IMR-90 (cell line): ENCODE data around the gene ADH1A. TPM values are rescaled to one million over a fixed set of nuclear protein-coding genes. Genes with fewer than 3 reads are reported as not detected.

Source experiments
- ATAC-seq: fragments of 200-7000 bp; cut with Tn5 transposase; 2 replicates; pipeline ENCODE4 v1.9.1; 2020; ENCODE audit warnings: low read depth, mild to moderate bottlenecking, moderate library complexity
- BruUV-seq: library from RNA; stranded (reverse); fragments of 400-500 nt; replicated peaks from 2 replicates; lab custom pipeline; 2021; lab: Mats Ljungman, UMichigan
- CTCF ChIA-PET: fragments of 300-600 bp; formaldehyde crosslinking; extraction: SDS; loops from one replicate; lab custom pipeline; 2021; ENCODE audit warnings: antibody characterized with exemption; lab: Yijun Ruan, JAX
- POLR2A ChIA-PET: fragments of 300-600 bp; sonication (Branson Sonifier 250); formaldehyde crosslinking; loops from one replicate; lab custom pipeline; 2022; ENCODE audit warnings: antibody characterized with exemption; ENCODE audit not compliant: unreplicated experiment; lab: Charles Lee
- DNase-seq: peaks from one replicate; pipeline ENCODE4 v3.0.0; 2013
- H2AFZ ChIP-seq: replicated peaks from 2 replicates; pipeline ENCODE3; 2013; ENCODE audit warnings: low read length, mild to moderate bottlenecking; ENCODE audit not compliant: poor library complexity
- H2AK5ac ChIP-seq: 2 replicates; pipeline ENCODE4 v1.6.1; 2013; ENCODE audit warnings: low read depth, low read length, inconsistent platforms
- H2AK9ac ChIP-seq: replicated peaks from 2 replicates; pipeline ENCODE3; 2013; ENCODE audit warnings: mild to moderate bottlenecking, low read depth, low read length, moderate library complexity; ENCODE audit not compliant: poor library complexity
- H2BK120ac ChIP-seq: 2 replicates; pipeline ENCODE4 v1.6.1; 2013; ENCODE audit warnings: low read depth, low read length, inconsistent platforms
- H2BK15ac ChIP-seq: 3 replicates; pipeline ENCODE4 v1.6.1; 2013; ENCODE audit warnings: low read depth, low read length, inconsistent platforms
- H2BK20ac ChIP-seq: 2 replicates; pipeline ENCODE4 v1.6.1; 2013; ENCODE audit warnings: low read depth, mild to moderate bottlenecking, inconsistent platforms, low read length, moderate library complexity
- H2BK5ac ChIP-seq: 2 replicates; pipeline ENCODE4 v1.6.1; 2013; ENCODE audit warnings: mild to moderate bottlenecking, low read depth, low read length, inconsistent platforms; ENCODE audit not compliant: poor library complexity, severe bottlenecking
- H3K14ac ChIP-seq: replicated peaks from 2 replicates; pipeline ENCODE4 v1.6.1; 2013; ENCODE audit warnings: low read depth, low read length, inconsistent platforms
- H3K18ac ChIP-seq: 2 replicates; pipeline ENCODE4 v1.6.1; 2013; ENCODE audit warnings: low read depth, low read length, control low read depth
- H3K23ac ChIP-seq: 2 replicates; pipeline ENCODE4 v1.6.1; 2013; ENCODE audit warnings: low read depth, low read length, inconsistent platforms
- H3K27ac ChIP-seq: 2 replicates; pipeline ENCODE4 v1.5.1; 2013; ENCODE audit warnings: mild to moderate bottlenecking, control low read depth, low read length; ENCODE audit not compliant: insufficient read depth
- H3K27me3 ChIP-seq: 2 replicates; pipeline ENCODE4 v1.6.1; 2013; ENCODE audit warnings: low read length; ENCODE audit not compliant: control insufficient read depth, insufficient read depth
- H3K36me3 ChIP-seq: 2 replicates; pipeline ENCODE4 v1.6.1; 2013; ENCODE audit warnings: low read length, mixed read lengths; ENCODE audit not compliant: control insufficient read depth, insufficient read depth
- H3K4ac ChIP-seq: 2 replicates; pipeline ENCODE4 v1.6.1; 2013; ENCODE audit warnings: low read depth, low read length, inconsistent platforms
- H3K4me1 ChIP-seq: 2 replicates; pipeline ENCODE4 v1.6.1; 2013; ENCODE audit warnings: low read length, mixed read lengths; ENCODE audit not compliant: control insufficient read depth, insufficient read depth
- H3K4me2 ChIP-seq: 2 replicates; pipeline ENCODE4 v1.6.1; 2013; ENCODE audit warnings: low read depth, mild to moderate bottlenecking, control low read depth, low read length, moderate library complexity
- H3K4me3 ChIP-seq: 2 replicates; pipeline ENCODE4 v1.5.1; 2013; ENCODE audit warnings: low read depth, mild to moderate bottlenecking, control low read depth, low read length, moderate library complexity; ENCODE audit not compliant: insufficient read depth
- H3K56ac ChIP-seq: 2 replicates; pipeline ENCODE4 v1.6.1; 2013; ENCODE audit warnings: low read length, inconsistent platforms; ENCODE audit not compliant: insufficient read depth; ENCODE audit errors: extremely low read depth
- H3K79me1 ChIP-seq, 2 experiments: 2 replicates each; pipeline ENCODE4 v1.6.1; 2013; ENCODE audit warnings: low read length in 2 of 2, inconsistent platforms in 1 of 2, low read depth in 1 of 2
- H3K9ac ChIP-seq: 2 replicates; pipeline ENCODE4 v1.6.1; 2013; ENCODE audit warnings: low read depth, low read length, control low read depth
- H3K9me1 ChIP-seq: 2 replicates; pipeline ENCODE4 v1.6.1; 2013; ENCODE audit warnings: low read length, inconsistent platforms; ENCODE audit not compliant: insufficient read depth
- H3K9me3 ChIP-seq: 2 replicates; pipeline ENCODE4 v1.6.1; 2013; ENCODE audit warnings: low read length; ENCODE audit not compliant: control insufficient read depth, insufficient read depth
- H4K20me1 ChIP-seq: 2 replicates; pipeline ENCODE4 v1.6.1; 2013; ENCODE audit warnings: low read length, inconsistent platforms; ENCODE audit not compliant: insufficient read depth
- H4K5ac ChIP-seq: 2 replicates; pipeline ENCODE4 v1.6.1; 2013; ENCODE audit warnings: mild to moderate bottlenecking, low read depth, low read length, control low read depth
- H4K8ac ChIP-seq, 2 experiments: 2 replicates each; pipeline ENCODE4 v1.6.1; 2013; ENCODE audit warnings: low read depth in 2 of 2, low read length in 2 of 2, control low read depth in 1 of 2, inconsistent platforms in 1 of 2
- H4K91ac ChIP-seq: 2 replicates; pipeline ENCODE4 v1.6.1; 2013; ENCODE audit warnings: low read depth, low read length, inconsistent platforms; ENCODE audit not compliant: insufficient read depth
- MXI1 ChIP-seq: IDR thresholded peaks from 2 replicates; pipeline ENCODE4 v1.6.1; 2012; ENCODE audit warnings: low read depth, mild to moderate bottlenecking, low read length, moderate library complexity, borderline replicate concordance
- NFE2L2 ChIP-seq: fragments of 150-350 bp; IDR thresholded peaks from 2 replicates; pipeline ENCODE4 v1.6.1; 2016; ENCODE audit warnings: low read depth, mild to moderate bottlenecking, low read length
- RAD21 ChIP-seq: IDR thresholded peaks from 2 replicates; pipeline ENCODE4 v1.6.1; 2012; ENCODE audit warnings: low read length, improper control_type of control experiment
- RCOR1 ChIP-seq: IDR thresholded peaks from 2 replicates; pipeline ENCODE4 v1.6.1; 2012; ENCODE audit warnings: mild to moderate bottlenecking, low read length, improper control_type of control experiment; ENCODE audit not compliant: insufficient replicate concordance
- SMC3 ChIP-seq: fragments of 150-350 bp; IDR thresholded peaks from 2 replicates; pipeline ENCODE4 v1.6.1; 2016; ENCODE audit warnings: low read depth, mild to moderate bottlenecking, antibody characterized with exemption, low read length, moderate library complexity
- WGBS, 2 experiments: methylation state at CpG; one replicate each; pipeline versions ENCODE4 v1.1.5 to v1.1.7; 2013; ENCODE audit warnings: missing lambda C conversion rate in 2 of 2; ENCODE audit not compliant: insufficient read length in 1 of 2; ENCODE audit errors: extremely low coverage in 2 of 2; 5-methylcytosine and 5-hydroxymethylcytosine counted together
- dilution Hi-C: fragments of 300-500 bp; cut with HindIII; formaldehyde crosslinking; loops from one replicate; pipeline ENCODE4 v1.14.3; 2018; ENCODE audit warnings: low sequenced_read_pairs; ENCODE audit not compliant: unreplicated experiment
- in situ Hi-C: fragments of 300-500 bp; cut with MboI; formaldehyde crosslinking; loops from 3 replicates; pipeline ENCODE4 v1.14.3; 2019; ENCODE audit warnings: low sequenced_read_pairs, inconsistent platforms, mixed read lengths
- intact Hi-C: fragments of 100-400 bp; cut with micrococcal nuclease; formaldehyde crosslinking; loops from 2 replicates; pipeline ENCODE4 v1.10.0; 2022
- polyA plus RNA-seq, 3 experiments: library from polyadenylated mRNA; depleted of rRNA; stranded (reverse); fragments of >200 nt; gene quantifications; 2 replicates each; pipeline ENCODE4 v1.2.3, GENCODE V29; 2012; ENCODE audit warnings: low replicate concordance in 1 of 3
- total RNA-seq: library from RNA; depleted of rRNA; stranded (reverse); fragments of >200 nt; gene quantifications from 2 replicates; pipeline ENCODE4 v1.2.3, GENCODE V29; 2012
- TF ChIP-seq, protein P1 (sequence below): fragments of 150-350 bp; IDR thresholded peaks from 2 replicates; pipeline ENCODE4 v1.6.1; 2016; ENCODE audit warnings: low read depth, mild to moderate bottlenecking, low read length, moderate library complexity, borderline replicate concordance
- TF ChIP-seq, protein P2 (sequence below): fragments of 150-350 bp; IDR thresholded peaks from 2 replicates; pipeline ENCODE4 v1.6.1; 2017; ENCODE audit warnings: mild to moderate bottlenecking, antibody characterized with exemption, low read length, low read depth

ADH1A gene
- total and polyA plus RNA-seq, 2 of the 4 experiments (the other 2 are of a cell fraction): not detected

DNA sequence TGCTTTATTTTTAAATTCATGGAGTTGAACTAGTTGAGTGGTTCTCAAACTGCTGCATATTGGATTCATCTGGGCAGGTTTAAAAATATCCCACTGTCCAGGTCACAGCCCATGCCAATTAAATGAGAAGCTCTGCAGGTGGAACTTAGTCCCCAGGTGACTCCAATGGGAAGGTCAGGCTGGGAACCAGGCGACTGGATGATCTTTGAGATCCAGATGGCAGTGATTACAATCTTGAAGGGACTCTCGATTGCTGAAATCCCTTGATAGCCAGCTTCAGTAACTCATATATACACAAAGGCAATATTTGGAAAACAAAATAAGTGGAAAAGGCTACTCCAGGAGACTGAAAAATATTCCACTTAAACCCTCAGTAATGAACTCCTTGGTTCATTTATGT lies 8.1 kb downstream of the ADH1A start:
- H3K4me1 ChIP-seq: no peaks in the 10 kb centered on the region
- ChIA-PET POLR2A (no interaction called here), CTCF (no interaction called here)
- H3K4me2 ChIP-seq: no peak overlapping the region
- no peaks in the 10 kb centered on the region for H3K27me3 ChIP-seq
- H3K14ac ChIP-seq: no peak overlapping the region
- H3K4me3 ChIP-seq: no peak overlapping the region
- DNase-seq (no peak), ATAC-seq (no peak)
- no peak overlapping the region for H3K9ac ChIP-seq
- H2AK5ac ChIP-seq: no peak overlapping the region
- H4K8ac ChIP-seq: no peak overlapping the region
- in situ Hi-C loops: no loop called here
- H3K9me1 ChIP-seq: no peaks in the 10 kb centered on the region
- H3K23ac ChIP-seq: no peak overlapping the region
- H3K4ac ChIP-seq: no peak overlapping the region
- H3K18ac ChIP-seq: no peak overlapping the region
- dilution Hi-C loops: no loop called here
- no peak overlapping the region for H4K5ac ChIP-seq
- H2AK9ac ChIP-seq: no peak overlapping the region
- no peaks in the 10 kb centered on the region for H3K79me1 ChIP-seq
- H3K27ac ChIP-seq: no peak overlapping the region
- no CpG with 5 or more reads among the region's 2 CpGs for WGBS, 2 experiments
- H3K36me3 ChIP-seq: no peaks in the 10 kb centered on the region
- BruUV-seq: no TSS peak
- TF ChIP-seq SMC3 (no peak), RAD21 (no peak), MXI1 (no peak), NFE2L2 (no peak), RCOR1 (no peak)
- TF ChIP-seq, protein P1, sequence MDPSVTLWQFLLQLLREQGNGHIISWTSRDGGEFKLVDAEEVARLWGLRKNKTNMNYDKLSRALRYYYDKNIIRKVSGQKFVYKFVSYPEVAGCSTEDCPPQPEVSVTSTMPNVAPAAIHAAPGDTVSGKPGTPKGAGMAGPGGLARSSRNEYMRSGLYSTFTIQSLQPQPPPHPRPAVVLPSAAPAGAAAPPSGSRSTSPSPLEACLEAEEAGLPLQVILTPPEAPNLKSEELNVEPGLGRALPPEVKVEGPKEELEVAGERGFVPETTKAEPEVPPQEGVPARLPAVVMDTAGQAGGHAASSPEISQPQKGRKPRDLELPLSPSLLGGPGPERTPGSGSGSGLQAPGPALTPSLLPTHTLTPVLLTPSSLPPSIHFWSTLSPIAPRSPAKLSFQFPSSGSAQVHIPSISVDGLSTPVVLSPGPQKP: no peak
- TF ChIP-seq, protein P2, sequence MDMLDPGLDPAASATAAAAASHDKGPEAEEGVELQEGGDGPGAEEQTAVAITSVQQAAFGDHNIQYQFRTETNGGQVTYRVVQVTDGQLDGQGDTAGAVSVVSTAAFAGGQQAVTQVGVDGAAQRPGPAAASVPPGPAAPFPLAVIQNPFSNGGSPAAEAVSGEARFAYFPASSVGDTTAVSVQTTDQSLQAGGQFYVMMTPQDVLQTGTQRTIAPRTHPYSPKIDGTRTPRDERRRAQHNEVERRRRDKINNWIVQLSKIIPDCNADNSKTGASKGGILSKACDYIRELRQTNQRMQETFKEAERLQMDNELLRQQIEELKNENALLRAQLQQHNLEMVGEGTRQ: no peak
- no peak overlapping the region for H2AFZ ChIP-seq
- H2BK15ac ChIP-seq: no peak overlapping the region
- intact Hi-C loops: no loop called here
- no peaks in the 10 kb centered on the region for H4K20me1 ChIP-seq
- no peak overlapping the region for H2BK20ac ChIP-seq
- H4K91ac ChIP-seq: no peak overlapping the region
- no peak overlapping the region for H2BK5ac ChIP-seq
- no peaks in the 10 kb centered on the region for H3K9me3 ChIP-seq
- H3K56ac ChIP-seq: no peak overlapping the region
- H2BK120ac ChIP-seq: no peak overlapping the region
